Measurements from ENCODE around the gene NUCKS1.

DNA sequence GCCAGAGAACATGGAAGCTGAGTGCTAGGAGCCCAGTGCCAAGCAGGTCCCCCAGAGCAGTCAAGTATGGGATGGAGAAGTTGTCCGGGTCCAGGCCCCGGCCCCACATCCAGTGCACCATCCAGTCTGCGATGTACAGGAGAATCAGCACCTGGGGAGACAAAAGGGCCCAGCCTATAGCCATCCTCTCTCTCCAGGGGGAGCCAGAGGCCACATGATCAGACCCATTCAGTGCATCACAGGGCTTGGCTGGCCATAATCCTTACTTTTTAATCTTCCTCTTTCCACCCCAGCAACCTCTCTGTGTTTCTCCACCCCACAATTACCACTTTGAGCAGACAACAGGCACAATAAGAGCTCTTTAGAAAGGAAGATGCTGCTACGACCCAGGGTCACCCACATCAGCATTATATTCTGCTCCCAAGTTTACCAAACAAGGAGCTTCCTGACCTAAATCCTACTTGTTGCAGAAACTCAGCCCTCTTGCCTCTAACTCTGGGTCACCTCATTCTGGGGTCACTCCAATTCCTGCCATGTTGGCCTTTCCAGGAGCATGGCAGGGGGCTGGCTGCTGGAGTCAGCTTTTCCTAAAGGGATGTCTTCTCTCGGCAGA lies 41.7 kb upstream of the NUCKS1 start:
- TF ChIP-seq, protein P1, sequence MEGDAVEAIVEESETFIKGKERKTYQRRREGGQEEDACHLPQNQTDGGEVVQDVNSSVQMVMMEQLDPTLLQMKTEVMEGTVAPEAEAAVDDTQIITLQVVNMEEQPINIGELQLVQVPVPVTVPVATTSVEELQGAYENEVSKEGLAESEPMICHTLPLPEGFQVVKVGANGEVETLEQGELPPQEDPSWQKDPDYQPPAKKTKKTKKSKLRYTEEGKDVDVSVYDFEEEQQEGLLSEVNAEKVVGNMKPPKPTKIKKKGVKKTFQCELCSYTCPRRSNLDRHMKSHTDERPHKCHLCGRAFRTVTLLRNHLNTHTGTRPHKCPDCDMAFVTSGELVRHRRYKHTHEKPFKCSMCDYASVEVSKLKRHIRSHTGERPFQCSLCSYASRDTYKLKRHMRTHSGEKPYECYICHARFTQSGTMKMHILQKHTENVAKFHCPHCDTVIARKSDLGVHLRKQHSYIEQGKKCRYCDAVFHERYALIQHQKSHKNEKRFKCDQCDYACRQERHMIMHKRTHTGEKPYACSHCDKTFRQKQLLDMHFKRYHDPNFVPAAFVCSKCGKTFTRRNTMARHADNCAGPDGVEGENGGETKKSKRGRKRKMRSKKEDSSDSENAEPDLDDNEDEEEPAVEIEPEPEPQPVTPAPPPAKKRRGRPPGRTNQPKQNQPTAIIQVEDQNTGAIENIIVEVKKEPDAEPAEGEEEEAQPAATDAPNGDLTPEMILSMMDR (IDR thresholded peaks at IDR 0.05 in 8 of 11, conservative IDR thresholded peaks at IDR 0.05 in 3 of 11) = peak; percentile 57 to 84 (median 77)
- no peak for TF ChIP-seq POLR2A (IDR thresholded peaks at IDR 0.05)

Measured in spleen (tissue), 7 donors.